Sciatic nerve (tissue), 2 donors: Measurements from ENCODE around the gene PJVK. TPM values are rescaled to one million over a fixed set of nuclear protein-coding genes. Genes with fewer than 3 reads are reported as not detected.
"Not testable (repeated sequence)": the region's sequence is repeated elsewhere in the genome, so short reads cannot be mapped to it uniquely, and the experiment has no call there.

ENCODE experiments used
- ATAC-seq: fragments of 200-7000 bp; cut with Tn5 transposase; one replicate; pipeline ENCODE4 v1.9.1; 2020; ENCODE audit warnings: mild to moderate bottlenecking, moderate library complexity
- DNase-seq: peaks from one replicate; pipeline ENCODE4 v3.0.0-alpha.2; 2020; ENCODE audit warnings: low spot score
- intact Hi-C: fragments of 100-400 bp; cut with DNase I; formaldehyde crosslinking; loops from one replicate; pipeline ENCODE4 v1.14.2; 2022
- total RNA-seq: library from RNA; stranded (reverse); fragmentation: NEBNext Ultra II Directional; extraction: Animal tissue kit (Norgen Biotek cat#: 25700); gene quantifications from one replicate; pipeline ENCODE4 v1.2.1, GENCODE V29; 2021
- donor health status: DM: no; HTN: no; CAD: no.
- donor health status: DM: no; HTN: no; CAD: no.

Gene PJVK
- total RNA-seq, result 7.2 TPM

- ATAC-seq (peak; percentile 99), DNase-seq (peak; percentile 99)
- intact Hi-C loops, result no loop called here
Observed at GRCh38 chr2:178450774-178451525, at the start of gene PJVK, which contains the start of gene PRKRA. Gene PJVK (plus strand): TSS chr2:178451378. CDS start chr2:178453410, 2,032 bp downstream. Gene PRKRA (minus strand): TSS chr2:178451175. CDS start chr2:178451030, 145 bp downstream.

GRCh38 chr2:178401994-178402437 lies 49.2 kb upstream of the PJVK start:
- no peak for DNase-seq
- intact Hi-C loops, result no loop called here
- ATAC-seq, result no peak

GRCh38 chr2:178403671-178404306 lies 47.4 kb upstream of the PJVK start:
- DNase-seq, result no peak
- no peak for ATAC-seq
- intact Hi-C loops, result no loop called here

DNA sequence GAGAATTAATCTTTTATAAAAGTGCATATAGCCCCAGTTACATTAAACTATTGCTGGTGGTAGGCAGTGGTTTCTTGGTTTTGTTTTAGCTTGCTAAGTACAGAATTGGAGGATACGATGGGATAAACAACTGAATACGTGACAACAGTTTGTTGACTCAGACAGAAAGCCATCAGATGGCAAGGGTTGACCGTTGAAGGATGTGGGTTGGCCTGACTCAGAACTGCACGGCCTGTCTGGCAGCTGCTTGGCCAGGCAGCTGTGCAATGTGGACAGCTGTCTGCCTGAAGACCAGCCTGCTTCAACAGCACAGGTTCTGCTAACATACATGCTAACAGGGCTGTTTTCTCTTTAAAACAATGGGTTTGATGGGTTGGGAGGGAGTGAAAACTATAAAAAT lies 46.8 kb upstream of the PJVK start:
- DNase-seq (no peak), ATAC-seq (no peak)
- intact Hi-C loops, result no loop called here

DNA sequence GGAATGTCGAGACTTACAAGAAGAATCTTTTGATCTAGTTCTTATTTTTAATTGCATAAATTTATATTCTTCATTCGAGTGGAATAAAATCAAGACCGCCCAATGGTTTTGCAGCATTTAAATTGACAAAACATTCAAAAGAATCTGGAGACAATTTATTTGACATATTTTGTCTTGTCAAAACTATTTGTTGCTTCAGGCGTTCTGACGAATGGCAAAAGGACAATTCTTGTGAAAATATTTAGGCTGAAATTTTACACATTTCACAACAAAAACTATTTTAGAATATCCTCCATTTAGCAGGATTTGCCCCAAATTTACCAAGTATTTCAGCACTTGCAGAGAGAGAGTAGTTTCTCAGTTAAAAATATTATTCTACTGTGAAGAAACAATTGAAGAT lies 41.9 kb upstream of the PJVK start:
- no peak for ATAC-seq
- no peak for DNase-seq
- intact Hi-C loops, result no loop called here

- DNase-seq (no peak), ATAC-seq (no peak)
- intact Hi-C loops, result no loop called here
Observed at GRCh38 chr2:178412047-178412446, 39.1 kb upstream of the PJVK start.

GRCh38 chr2:178412453-178412852 lies 38.7 kb upstream of the PJVK start:
- intact Hi-C loops, ATAC-seq, DNase-seq: not testable (repeated sequence)

DNA sequence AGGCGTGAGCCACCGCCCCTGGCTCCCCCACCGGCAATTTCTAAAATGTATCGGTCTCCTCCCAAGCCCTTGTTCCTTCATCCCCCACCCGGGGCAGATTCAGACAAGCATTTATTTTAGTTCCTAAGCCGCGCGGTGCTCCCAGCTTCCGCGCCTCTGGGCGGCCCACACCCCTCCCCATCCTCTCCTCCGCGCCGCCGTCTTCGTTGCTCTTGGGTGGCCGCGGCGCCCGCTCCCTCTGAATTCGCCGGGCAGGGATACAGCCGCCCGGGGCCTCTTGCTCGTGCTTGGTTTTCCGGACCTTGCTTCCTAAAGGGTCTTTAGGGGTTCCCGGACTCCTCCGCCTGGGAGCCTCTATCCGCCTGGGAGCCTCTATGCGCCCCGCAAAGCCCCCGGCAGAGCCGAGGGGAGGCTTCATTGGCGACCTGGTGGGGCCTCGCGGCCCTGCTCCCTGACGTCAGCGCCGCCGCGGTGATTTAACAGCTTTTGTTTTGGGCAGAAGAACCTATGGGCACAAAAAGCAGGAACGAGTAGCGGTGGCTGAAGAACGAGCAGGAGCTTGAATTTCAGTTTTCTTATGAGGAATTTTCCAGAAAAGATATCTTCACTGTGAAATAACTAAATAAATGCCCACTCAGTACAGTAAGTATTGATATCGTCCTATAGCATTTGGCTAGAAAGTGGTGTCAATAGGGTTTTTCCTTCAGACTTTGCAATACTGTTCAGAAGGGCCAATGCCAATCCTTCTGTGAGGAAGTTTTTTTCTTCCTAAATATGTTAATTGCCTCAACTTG lies 37.5 kb upstream of the PJVK start:
- peak; percentile 89 for ATAC-seq

DNA sequence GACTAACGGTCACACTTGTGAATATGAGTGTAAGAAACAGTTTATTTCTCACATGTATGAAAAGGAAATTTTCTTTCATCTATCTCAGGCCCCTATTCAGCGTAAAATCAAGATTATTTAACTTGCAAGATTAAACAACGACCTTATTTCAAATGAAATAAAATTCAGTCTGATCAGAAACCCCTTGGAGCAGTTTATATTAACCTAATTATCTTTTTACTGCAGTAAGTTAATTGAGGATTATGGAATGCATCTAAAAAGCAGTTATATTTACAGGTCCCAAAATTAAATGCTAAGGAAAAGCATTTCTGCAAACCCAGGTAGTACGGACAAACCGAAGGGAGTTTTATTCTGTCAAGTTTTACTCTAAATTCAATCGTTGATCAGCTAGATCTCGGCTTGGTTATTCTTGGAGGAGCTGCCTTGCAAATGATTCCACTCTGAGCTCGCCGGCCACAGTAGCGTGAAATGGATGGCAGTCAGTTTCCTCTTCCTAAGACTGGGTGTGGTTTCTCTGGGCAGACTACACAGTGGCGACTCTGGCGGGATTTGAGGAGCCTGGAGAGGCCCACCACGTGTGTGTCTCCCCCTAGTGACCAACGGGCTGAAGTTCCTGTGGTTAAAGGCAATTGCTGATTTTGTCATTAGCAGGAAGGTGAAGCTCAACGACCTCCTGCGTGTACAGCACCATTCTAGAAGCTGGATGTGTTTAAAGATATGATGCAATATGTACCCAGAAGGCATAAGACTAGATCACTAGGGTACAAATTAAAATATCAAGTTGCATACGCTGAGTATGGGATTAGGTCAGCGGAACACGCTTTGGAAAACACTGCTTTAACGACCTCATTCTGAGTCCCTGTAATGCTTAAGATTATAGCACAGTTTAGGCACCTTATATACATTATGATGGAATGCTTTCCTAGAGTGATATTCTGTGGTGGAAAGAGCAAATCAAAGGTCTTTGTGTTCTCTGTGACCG lies 36.6 kb upstream of the PJVK start:
- intact Hi-C loops, result no loop called here
- ATAC-seq (peak; percentile 97), DNase-seq (peak; percentile 92)

More for the DNA sequence above, 37.5 kb upstream of the PJVK start:
- intact Hi-C loops, result no loop called here
- DNase-seq, result peak; percentile 83

GRCh38 chr2:178415979-178416378 lies 35.2 kb upstream of the PJVK start:
- ATAC-seq (no peak), DNase-seq (no peak)
- intact Hi-C loops, result no loop called here

- DNase-seq, result no peak
- intact Hi-C loops, result no loop called here
- no peak for ATAC-seq
Observed at GRCh38 chr2:178417916-178418315, 33.3 kb upstream of the PJVK start.

GRCh38 chr2:178418426-178418825 lies 32.8 kb upstream of the PJVK start:
- no peak for ATAC-seq
- intact Hi-C loops, result no loop called here
- no peak for DNase-seq

- intact Hi-C loops, result no loop called here
- ATAC-seq, result no peak
- DNase-seq, result no peak
Observed at GRCh38 chr2:178419123-178419522, 32.1 kb upstream of the PJVK start.

GRCh38 chr2:178420463-178420999 lies 30.6 kb upstream of the PJVK start:
- no peak for DNase-seq
- intact Hi-C loops, result no loop called here
- no peak for ATAC-seq

DNA sequence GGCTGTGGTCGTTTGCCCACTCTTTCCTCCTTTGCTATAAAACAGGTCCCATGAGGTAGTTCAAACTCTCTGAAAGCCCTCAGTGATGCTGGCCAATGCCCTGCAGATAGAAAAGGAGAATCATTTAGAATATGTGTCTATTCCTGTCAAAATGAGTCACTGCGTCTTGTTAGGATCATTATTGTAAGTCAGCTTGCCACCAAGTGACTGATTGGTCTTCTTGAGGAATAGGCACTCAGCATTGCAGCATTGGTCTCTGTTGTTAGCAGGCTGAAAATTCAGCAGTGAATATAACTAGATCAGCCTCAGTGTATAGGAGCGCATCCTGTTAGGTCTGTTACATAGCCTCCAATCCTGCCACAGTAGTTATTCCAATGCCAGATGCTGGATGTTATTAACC lies 29.1 kb upstream of the PJVK start:
- intact Hi-C loops, result no loop called here
- ATAC-seq (no peak), DNase-seq (no peak)

- DNase-seq, intact Hi-C loops, ATAC-seq: not testable (repeated sequence)
Observed at GRCh38 chr2:178423746-178424145, 27.4 kb upstream of the PJVK start.

DNA sequence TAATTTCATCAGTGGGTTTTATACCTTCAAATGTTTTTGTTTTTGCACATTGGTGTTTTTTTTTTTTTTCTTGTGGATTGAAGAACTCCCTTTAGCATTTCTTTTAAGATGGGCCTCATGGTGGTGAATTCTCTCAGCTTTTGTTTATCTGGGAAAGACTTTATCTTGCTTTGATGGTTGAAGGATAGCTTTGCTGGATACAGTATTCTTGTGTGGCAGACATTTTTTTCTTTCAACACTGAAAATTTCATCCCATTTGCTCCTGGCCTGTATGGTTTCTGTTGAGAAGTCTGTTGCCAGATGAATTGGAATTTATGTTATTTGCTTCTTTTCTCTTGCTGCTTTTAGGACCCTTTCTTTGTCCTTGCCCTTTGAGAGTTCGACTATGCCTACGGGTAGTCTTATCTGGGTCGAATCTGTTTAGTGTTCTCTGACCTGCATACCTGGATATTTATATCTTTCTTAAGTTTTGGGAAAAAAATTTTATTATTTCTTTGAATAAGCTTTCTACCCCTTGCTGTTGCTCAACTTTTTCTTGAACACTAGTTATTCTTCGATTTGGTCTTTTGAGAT lies 25.8 kb upstream of the PJVK start:
- intact Hi-C loops, result no loop called here
- no peak for DNase-seq
- no peak for ATAC-seq

DNA sequence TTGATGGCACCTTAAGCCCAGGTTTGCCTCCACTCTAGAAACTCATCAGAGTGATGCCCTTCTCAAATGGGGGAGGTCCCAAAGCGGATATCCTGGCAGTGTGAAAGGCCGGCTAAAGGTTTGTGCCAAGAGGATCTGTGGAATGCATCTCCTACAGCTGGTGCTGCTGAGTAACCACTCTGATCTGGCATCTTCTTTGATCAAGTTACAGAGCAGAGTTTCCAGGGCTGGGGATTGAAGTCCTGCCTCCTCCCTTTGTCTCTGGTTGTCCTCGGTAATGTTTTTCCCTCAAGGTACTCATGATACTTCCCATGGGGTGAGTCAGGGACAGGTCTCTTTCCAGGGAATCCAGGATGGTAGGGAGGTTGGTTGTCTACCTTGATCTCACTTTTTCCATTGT lies 24.8 kb upstream of the PJVK start:
- intact Hi-C loops, result no loop called here
- no peak for ATAC-seq
- no peak for DNase-seq
